CD4-positive, alpha-beta T cell (primary cell): Measurements from ENCODE around the gene SLC12A7. TPM values are rescaled to one million over a fixed set of nuclear protein-coding genes. Genes with fewer than 3 reads are reported as not detected.

ENCODE experiments used
- ATAC-seq: fragments of 200-7000 bp; cut with Tn5 transposase; one replicate; pipeline ENCODE4 v1.10.0; 2022; ENCODE audit warnings: mild to moderate bottlenecking; ENCODE audit not compliant: poor library complexity
- CTCF ChIA-PET: fragments of 350-600 bp; sonication (Branson Sonifier 250); formaldehyde crosslinking; loops from one replicate; lab custom pipeline; 2021; ENCODE audit warnings: antibody characterized with exemption, inconsistent platforms; lab: Charles Lee
- POLR2A ChIA-PET: fragments of 350-600 bp; sonication (Branson Sonifier 250); formaldehyde crosslinking; loops from one replicate; lab custom pipeline; 2021; ENCODE audit warnings: antibody characterized with exemption, inconsistent platforms; lab: Charles Lee
- DNase-seq, 14 experiments: peaks; one replicate each; pipeline ENCODE4 v3.0.0-alpha.2; 2013 to 2020; ENCODE audit warnings: mixed read lengths in 2 of 14
- H3K27ac ChIP-seq, 2 donors: one replicate each; pipeline versions ENCODE4 v1.5.1 to v1.7.0; 2013; ENCODE audit warnings: low read length in 2 of 2, low read depth in 1 of 2, mild to moderate bottlenecking in 1 of 2
- H3K27me3 ChIP-seq, 2 experiments: 1 replicate in 1 of 2; 2 replicates in 1 of 2; pipeline versions ENCODE4 v1.6.1 to v1.7.0; 2013; ENCODE audit warnings: low read length in 2 of 2, control low read depth in 1 of 2, mild to moderate bottlenecking in 1 of 2, moderate library complexity in 1 of 2; ENCODE audit not compliant: insufficient read depth in 2 of 2, control insufficient read depth in 1 of 2
- H3K36me3 ChIP-seq: one replicate; pipeline ENCODE4 v1.6.1; 2013; ENCODE audit warnings: low read length, control low read depth; ENCODE audit not compliant: insufficient read depth
- H3K4me1 ChIP-seq: one replicate; pipeline ENCODE4 v1.6.1; 2013; ENCODE audit warnings: low read length, control low read depth; ENCODE audit not compliant: insufficient read depth
- H3K4me3 ChIP-seq: one replicate; pipeline ENCODE4 v1.5.1; 2013; ENCODE audit warnings: mild to moderate bottlenecking, low read length, moderate library complexity
- H3K9me3 ChIP-seq, 2 experiments: 1 replicate in 1 of 2; 2 replicates in 1 of 2; pipeline versions ENCODE4 v1.6.1 to v1.7.0; 2013; ENCODE audit warnings: low read length in 2 of 2, mild to moderate bottlenecking in 2 of 2, control low read depth in 1 of 2, moderate library complexity in 1 of 2; ENCODE audit not compliant: control insufficient read depth in 1 of 2, insufficient read depth in 1 of 2
- H3K27ac Mint-ChIP-seq: one replicate; pipeline ENCODE4 v1.8.0; 2020; ENCODE audit warnings: mixed read lengths
- H3K27me3 Mint-ChIP-seq: one replicate; pipeline ENCODE4 v1.8.0; 2021; ENCODE audit warnings: mixed read lengths
- H3K36me3 Mint-ChIP-seq: one replicate; pipeline ENCODE4 v1.8.0; 2021; ENCODE audit warnings: low read depth, mixed read lengths
- H3K4me1 Mint-ChIP-seq: one replicate; pipeline ENCODE4 v1.8.0; 2021; ENCODE audit warnings: low read depth, mixed read lengths
- H3K4me3 Mint-ChIP-seq: one replicate; pipeline ENCODE4 v1.8.0; 2020; ENCODE audit warnings: mild to moderate bottlenecking, mixed read lengths
- H3K9me3 Mint-ChIP-seq: one replicate; pipeline ENCODE4 v1.8.0; 2020; ENCODE audit warnings: mixed read lengths
- CTCF ChIP-seq: fragments of 200-600 bp; IDR thresholded peaks from one replicate; pipeline ENCODE4 v1.8.0; 2022; ENCODE audit warnings: antibody characterized with exemption, mild to moderate bottlenecking
- intact Hi-C, 2 experiments: fragments of 100-400 bp; cut with DNase I in 1 of 2; cut with micrococcal nuclease in 1 of 2; formaldehyde crosslinking; loops; one replicate each; pipeline versions ENCODE4 v1.15.1 to v1.9.0; 2023 to 2025; cut with DNase I, micrococcal nuclease
- total RNA-seq, 174 experiments: library from RNA in 2 of 174; stranded (reverse) in 2 of 174; gene quantifications; one replicate each; pipeline ENCODE4 v1.2.3 and lab custom pipeline; 2021 to 2026

SLC12A7 gene
- total RNA-seq, 2 experiments from 2014 or later, result 47.9 to 51.7 TPM

GRCh38 chr5:1075931-1076330 is 35.9 kb downstream of the SLC12A7 start:
- no peak for DNase-seq
- ChIA-PET CTCF (no interaction called here), POLR2A (no interaction called here)
- no peaks in the 10 kb centered on the region for H3K4me1 Mint-ChIP-seq
- Histone ChIP-seq H3K4me1 (no peaks in the 10 kb centered on the region), H3K9me3 (no peaks in the 10 kb centered on the region), H3K27ac (no peak overlapping the region), H3K36me3 (peaks cover 68% of the 10 kb centered on the region), H3K4me3 (no peak overlapping the region), H3K27me3 (no peaks in the 10 kb centered on the region)
- no peak for ATAC-seq
- intact Hi-C loops, result no loop called here
- no peaks in the 10 kb centered on the region for H3K27me3 Mint-ChIP-seq
- no peak overlapping the region for H3K27ac Mint-ChIP-seq
- H3K9me3 Mint-ChIP-seq, result no peaks in the 10 kb centered on the region
- TF ChIP-seq CTCF, result no peak
- H3K4me3 Mint-ChIP-seq, result no peak overlapping the region
- H3K36me3 Mint-ChIP-seq, result peaks cover 37% of the 10 kb centered on the region

DNA sequence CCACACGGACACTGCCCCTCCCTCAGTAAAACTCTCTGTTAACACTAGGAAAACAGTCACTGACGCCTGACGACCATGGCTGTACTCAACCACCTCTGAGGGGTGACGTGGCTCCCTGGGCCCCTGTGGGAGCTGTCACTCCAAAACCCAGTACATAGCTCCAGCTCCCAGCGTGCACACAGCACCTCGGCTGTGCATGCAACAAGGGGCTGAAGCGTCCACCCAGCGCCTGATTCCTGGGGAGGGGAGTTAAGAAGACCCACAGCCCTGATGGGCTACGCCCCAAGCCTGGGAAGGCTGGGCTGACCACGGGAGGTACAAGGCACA is 36.3 kb downstream of the SLC12A7 start:
- Mint-ChIP-seq H3K27ac (no peak overlapping the region), H3K36me3 (peaks cover 33% of the 10 kb centered on the region), H3K4me3 (no peak overlapping the region), H3K4me1 (no peaks in the 10 kb centered on the region), H3K27me3 (no peaks in the 10 kb centered on the region), H3K9me3 (no peaks in the 10 kb centered on the region)
- Histone ChIP-seq H3K9me3 (no peaks in the 10 kb centered on the region), H3K27me3 (no peaks in the 10 kb centered on the region), H3K4me3 (no peak overlapping the region), H3K4me1 (no peaks in the 10 kb centered on the region), H3K36me3 (peaks cover 64% of the 10 kb centered on the region), H3K27ac (no peak overlapping the region)
- ChIA-PET POLR2A (no interaction called here), CTCF (no interaction called here)
- DNase-seq (no peak), ATAC-seq (peak; percentile 19)
- intact Hi-C loops, result no loop called here
- no peak for TF ChIP-seq CTCF

GRCh38 chr5:1074816-1075554 is 36.9 kb downstream of the SLC12A7 start:
- Mint-ChIP-seq H3K27ac (no peak overlapping the region), H3K4me3 (no peak overlapping the region), H3K27me3 (no peaks in the 10 kb centered on the region), H3K4me1 (no peaks in the 10 kb centered on the region), H3K9me3 (no peaks in the 10 kb centered on the region), H3K36me3 (peaks cover 33% of the 10 kb centered on the region)
- POLR2A ChIA-PET, result no interaction called here
- peak; percentile 20 for ATAC-seq
- Histone ChIP-seq H3K9me3 (no peaks in the 10 kb centered on the region), H3K27me3 (no peaks in the 10 kb centered on the region), H3K27ac (no peak overlapping the region), H3K4me1 (no peaks in the 10 kb centered on the region), H3K4me3 (no peak overlapping the region), H3K36me3 (peaks cover 61% of the 10 kb centered on the region)
- DNase-seq, result no peak
- CTCF ChIA-PET, result no interaction called here
- no peak for TF ChIP-seq CTCF
- intact Hi-C loops, result no loop called here
